Hematopoietic multipotent progenitor cell treated with erythropoietin and hydrocortisone succinate and interleukin-3 and kit ligand, for 4 days (in vitro differentiated cells): ENCODE measurements around the gene IFRD2.
A peak's percentile ranks its signal among the peaks of the same experiment; 100 is the strongest.
"Not testable (repeated sequence)": the region's sequence is repeated elsewhere in the genome, so short reads cannot be mapped to it uniquely, and the experiment has no call there.

Experiments
- DNase-seq: peaks from one replicate; pipeline ENCODE4 v3.0.0-alpha.2; 2015

The IFRD2 gene

DNA sequence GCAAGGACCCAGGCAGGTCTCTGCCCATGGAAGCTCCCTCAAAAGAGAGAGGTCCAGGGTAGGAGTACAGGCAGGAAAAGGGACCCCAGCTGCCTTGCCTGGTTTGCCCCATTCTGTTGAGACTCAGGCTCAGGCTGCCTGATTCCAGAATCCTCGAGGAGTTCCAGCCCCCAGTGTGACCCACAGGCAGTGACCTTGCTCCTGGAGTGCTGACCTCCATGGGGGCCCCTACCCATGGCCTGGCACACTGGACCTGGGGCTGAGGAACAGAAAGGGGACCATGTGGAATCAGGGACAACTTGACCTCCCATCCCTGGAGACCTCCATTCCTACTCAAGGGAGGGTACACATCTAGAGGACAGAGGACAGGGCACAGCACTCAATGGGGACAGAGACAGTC is 26.7 kb downstream of the IFRD2 start:
- DNase-seq, result no peak

DNA sequence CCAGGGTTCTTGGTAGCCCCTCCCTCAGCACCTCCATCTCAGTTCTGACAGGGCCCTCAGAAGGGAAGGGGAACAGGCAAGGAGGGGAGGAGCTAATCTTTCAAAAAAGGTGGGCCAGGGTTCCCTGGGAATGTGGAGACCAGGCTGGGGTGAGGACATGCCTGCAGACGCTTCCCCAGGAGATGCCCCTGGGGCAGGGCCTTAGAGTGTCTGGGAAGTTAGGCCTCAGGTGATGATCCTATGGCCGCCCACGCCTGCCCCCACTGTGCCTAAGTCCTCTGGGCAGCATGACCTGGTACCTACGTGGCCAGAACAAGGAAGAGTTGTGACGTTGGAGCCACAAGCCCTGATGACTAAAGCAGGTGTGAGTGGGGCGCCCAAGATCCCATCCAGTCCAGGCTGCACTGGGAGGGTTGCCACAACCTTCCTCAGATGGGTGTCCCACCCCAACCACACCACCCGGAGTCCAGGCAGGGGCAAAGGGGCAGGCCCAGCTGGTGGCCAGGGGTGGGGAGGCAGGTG is 27.2 kb downstream of the IFRD2 start:
- DNase-seq, result no peak

DNA sequence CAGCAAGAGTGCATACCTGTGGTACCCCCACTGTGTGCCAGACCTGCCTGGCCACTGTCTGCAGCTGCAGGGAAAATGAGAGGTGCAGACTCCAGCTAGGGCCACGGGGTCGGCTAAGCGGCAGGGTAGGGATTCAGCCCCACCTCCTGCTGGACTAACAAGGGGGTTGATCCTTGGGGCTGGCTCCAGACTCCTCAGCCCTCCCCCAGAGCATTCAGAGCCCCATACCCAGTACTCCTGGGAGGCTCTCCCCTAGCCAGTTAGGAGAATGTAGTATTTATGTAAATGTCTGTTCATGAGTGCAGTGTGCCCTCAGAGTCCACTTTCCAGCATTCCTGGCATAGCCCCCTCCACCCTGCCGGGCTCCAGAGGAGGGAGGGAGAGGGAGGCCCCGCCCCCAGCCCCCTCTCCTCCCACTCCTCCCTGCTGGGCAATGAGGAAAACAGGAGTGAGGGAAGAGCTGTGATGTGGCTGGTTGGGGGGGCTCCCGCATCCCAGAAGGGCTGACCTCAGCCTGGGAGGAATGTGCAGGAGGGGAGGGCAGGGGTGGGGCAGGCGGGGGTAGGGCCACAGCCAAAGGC is 27.8 kb downstream of the IFRD2 start:
- no peak for DNase-seq

DNA sequence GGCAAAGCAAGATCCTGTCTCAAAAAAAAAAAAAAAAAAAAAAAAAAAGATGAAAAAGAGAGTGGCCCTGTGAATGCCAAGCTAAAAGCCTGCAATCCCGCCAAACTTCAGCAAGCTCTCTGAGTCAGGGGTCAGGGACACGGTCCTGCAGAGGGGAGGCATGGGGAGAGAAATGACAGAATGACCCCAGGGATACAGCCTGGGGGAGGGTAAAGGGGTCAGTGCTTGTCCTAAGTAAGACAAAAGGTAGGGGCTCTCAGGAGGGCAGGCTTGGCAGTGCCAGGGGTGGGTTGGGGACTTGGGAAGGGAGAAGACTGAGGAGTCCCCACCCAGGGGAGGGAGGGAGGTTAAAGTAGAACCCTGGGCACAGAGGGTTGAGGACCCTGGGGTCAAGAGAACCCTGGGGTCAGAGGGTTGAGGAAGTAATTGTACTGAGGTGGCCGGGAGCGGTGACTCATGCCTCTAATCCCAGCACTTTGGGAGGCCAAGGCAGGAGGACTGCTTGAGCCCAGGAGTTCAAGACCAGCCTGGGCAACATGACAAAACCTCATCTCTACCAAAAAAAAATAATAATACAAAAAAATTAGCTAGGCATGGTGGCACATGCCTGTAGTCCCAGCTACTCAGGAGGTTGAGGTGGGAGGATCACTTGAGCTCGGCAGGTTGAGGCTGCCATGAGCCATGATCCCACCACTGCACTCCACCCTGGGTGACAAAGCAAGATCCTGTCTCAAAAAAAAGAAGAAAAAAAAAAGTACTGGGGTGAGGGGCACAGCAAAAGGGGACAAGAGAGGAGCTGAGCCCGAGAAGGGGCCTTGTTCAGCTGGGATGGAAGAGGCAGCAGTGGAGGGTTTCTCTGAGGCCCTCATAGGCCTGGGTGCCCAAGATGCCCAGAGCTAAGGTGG is 28.5 kb downstream of the IFRD2 start:
- no peak for DNase-seq

DNA sequence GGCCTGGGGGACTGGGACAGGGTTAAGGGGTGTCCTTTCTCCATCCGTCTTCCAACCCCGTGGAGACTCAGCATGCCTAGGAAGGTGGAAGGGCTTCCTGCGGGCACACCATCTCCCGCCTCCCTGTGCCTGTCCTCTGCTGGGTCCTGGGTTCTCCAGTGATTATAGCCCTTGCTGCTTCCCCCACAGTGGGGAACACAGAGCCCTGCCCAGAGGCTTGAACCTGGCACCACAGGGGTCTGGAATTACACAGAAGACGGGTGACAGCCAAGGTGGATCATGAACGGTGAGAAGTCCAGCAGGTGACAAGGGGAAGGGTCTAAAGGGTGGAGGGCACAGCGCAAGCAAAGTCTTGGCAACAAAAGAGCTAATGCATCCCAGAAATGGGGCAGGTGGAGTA is 29.5 kb downstream of the IFRD2 start:
- DNase-seq, result no peak

DNA sequence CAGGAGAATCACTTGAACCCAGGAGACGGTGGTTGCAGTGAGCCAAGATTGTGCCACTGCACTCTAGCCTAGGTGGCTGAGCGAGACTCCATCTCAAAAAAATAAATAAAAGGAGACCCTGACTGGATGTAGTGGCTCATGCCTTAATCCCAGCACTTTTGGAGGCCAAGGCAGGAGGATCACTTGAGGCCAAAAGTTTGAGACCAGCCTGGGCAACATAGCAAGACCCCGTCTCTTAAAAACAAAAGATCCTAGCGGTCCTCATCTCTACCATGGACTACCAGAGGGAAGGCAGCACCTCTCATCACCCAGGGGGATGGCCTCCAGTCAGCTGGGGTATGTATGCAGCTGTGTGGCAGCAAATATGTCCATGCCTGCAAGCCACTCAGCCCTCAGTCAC is 30.0 kb downstream of the IFRD2 start:
- DNase-seq, result not testable (repeated sequence)

DNA sequence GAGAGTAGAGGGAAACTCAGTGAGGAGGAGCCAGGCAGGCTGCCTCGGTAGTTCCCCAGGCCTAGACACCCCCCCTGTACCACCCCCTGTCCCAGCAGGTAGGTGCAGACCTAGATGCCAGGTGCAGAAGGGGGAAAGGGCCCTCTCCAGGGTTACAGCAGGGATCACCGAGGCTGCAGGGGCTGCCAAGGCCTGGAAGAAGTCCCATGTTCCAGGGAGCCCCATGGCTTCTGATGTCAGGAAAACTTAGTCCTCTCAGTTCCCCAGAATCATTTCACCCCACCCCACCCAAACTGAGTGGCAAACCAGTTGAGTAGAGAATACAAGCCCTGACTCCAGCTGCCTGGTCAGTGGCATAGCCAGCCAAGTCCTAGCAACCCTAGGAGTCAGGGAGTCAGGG is 30.7 kb downstream of the IFRD2 start:
- no peak for DNase-seq

DNA sequence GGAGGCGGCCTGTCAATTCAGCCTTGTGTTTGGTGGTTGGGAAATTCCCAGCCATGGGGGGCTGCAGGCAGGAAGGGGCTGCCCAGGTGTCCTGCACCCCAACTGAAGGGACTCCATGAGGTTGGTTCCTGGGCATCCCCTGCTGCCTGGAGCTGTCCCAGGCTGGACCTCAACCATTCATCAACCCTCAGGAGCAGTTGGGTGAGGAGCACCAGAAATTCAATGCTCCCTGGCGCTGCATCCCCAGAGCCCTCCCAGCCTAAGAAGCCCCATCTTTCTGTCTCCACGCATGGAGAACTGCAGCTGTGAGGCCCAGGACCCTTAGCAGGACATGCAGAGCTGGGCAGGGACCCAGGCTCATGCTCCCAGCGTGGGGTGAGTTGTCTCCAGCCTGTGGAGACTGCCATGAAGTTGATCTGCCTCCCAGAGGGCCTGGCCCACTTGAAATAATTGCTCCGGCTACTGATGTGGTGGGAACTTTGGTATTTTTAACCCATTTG is 31.2 kb downstream of the IFRD2 start:
- no peak for DNase-seq

DNA sequence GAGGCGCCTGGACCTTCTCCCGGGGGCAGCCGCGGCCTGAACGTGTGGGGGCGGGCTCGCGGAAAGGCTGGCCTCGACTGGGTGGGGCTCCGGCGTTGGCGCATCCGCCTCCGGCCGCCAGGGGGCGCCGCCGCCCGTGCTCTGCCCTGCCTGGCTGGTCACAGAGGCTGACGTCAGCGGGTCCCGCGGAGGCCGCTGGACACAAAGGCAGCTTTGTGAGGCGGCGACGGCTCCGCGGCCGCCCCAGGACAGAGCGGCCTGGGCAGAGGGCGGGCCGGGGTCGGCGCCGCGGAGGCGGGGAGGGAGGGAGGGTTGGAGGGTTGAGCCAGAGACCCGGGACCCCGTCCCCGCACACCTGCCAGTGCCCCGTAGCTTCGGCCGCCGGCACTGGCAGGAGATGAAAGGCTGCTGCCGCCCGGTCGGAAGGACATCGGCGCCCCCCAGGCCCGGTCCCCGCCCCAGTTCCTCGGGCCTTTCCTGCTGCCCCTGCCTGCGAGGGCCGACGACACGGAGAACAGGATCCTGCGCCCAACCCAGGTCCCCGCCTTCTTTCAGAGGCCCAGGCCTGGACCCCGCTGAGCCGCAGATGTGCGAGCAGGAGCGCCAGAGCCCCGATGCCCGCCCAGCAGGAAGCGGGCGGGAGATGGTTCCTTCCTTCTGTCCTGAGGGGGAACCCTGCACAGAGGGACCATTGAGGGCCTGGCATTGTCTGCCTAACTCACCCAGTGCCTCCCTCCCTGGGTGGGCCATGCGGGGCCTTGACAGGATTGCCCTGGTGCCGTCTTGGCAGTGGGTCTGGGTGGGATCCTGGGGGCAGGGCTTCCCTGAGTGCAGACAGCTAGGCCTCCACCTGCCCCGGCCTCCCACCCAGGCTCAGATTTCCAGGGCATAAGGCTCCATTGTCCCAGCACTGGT is 31.9 kb downstream of the IFRD2 start:
- peak; percentile 92 for DNase-seq

DNA sequence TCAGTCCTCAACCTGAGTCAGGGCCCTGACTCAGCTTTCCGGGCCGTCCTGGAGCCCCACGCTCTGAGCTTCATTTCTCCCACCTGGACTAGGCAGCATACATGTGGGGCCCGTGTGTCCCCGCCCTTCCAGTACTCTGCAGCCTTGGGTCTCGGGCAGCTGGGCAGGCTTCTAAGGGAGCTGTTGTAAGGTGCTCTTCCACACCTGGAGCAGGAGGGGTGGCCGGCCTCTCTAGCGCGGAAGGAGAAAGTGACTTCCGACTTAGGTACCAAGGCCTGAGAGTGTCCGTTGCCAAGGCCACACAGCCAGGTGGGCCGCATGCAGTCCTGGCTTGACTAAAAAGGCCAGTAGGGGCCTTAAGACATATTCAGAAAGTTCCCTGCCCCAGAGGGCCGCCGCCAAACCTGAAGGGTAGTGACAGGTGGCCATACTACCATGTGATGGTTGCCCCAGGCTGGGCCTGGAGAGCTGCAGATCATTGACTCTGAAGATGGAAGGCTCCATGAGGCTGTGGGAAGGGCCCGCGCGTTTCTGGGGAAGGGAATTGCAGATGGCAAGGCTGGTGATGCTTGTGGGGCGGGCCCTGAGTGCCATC is 32.7 kb downstream of the IFRD2 start:
- DNase-seq, result no peak

DNA sequence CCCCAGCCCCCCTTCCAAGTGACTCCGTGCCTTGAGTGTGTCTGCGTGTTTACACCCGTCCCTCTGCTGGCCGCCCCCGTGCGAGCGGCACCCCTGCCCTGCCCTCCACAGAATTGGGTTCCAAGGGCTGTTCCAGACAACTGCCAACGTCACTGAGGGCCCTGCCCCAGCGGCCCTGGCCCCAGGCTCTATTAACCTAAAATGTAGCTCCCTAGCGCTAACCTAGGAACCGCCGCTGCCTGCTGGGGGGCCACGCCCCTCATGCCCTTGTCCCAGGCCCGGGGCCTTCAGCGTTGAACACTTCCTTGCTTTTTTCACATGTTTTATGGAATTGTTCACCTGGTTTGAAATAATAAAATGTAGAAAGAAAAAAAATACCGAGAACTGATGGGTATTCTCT is 33.2 kb downstream of the IFRD2 start:
- no peak for DNase-seq

DNA sequence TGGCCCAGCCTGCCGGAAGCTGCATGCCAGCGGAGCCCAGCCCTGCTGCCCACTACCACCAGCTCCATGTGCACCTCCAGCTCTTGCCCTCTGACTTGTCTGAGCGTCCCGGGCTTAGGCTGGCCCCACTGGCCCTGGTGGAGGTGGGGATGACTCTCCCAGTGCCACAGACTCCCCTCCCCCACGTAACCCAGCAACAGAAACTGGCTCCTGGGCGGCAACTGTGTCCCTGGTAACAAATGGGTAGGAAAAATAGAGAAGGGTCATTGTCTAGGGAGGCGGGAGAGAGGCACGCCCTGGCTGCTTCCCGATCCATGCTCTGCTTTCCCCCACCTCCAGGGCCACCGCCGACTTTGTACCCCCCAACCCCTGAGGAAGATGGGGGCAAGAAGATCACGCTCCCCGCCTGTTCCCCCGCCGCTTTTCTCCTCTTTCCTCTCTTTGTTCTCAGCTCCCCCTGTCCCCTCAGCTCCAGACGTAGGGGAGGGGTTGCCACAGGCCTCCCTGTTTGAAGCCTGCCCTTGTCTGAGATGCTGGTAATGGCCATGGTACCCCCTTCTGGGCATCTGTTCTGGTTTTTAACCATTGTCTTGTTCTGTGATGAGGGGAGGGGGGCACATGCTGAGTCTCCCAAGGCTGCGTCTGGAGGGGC is 34.1 kb downstream of the IFRD2 start:
- no peak for DNase-seq

DNA sequence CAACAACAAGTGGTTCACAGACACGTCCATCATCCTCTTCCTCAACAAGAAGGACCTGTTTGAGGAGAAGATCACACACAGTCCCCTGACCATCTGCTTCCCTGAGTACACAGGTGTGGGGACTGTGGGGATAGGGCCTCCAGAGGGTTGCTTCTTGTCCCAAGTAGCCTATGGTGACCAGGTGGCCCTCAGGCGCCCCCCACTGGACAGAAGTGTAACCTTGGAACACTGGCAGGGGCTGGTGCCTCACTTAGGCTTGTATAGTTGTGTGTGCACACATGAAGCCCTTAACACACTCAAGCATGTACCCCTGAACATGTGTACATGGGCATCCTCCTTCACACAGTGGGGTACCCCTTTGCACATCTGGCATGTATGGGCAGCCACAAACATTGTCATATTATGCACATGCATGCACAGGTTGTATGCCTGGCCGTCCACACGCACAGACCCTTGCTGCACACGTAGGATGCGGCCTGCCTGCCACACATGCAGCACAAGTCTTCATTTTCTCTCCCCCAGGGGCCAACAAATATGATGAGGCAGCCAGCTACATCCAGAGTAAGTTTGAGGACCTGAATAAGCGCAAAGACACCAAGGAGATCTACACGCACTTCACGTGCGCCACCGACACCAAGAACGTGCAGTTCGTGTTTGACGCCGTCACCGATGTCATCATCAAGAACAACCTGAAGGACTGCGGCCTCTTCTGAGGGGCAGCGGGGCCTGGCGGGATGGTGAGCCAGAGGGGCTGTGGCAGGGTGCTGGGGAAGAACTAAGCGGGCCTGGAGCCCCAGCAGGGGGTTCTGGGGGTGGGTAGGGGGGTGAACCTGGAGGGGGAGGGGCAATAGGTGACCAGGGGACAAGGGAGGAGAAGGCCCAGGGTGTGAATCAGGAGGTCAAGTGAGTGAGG is 35.0 kb downstream of the IFRD2 start:
- DNase-seq, result peak; percentile 69

DNA sequence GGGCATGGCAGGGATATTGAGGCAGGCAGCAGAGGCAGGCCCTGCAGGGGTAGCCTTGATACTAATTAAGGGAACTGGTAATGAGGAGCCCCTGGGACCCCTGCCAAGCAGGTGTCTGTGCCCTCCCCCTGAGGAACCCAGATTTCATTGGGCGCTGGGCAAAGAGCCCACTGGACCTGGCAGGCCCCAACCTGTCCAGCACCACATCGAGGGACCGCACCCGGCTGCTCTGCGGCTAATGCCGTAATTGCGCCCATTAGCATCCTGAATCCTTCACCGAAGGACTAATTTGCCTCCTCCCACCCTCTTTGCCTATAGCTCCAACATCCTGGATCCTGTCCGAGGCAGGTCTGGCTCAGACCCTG is 37.0 kb downstream of the IFRD2 start:
- DNase-seq, result no peak

DNA sequence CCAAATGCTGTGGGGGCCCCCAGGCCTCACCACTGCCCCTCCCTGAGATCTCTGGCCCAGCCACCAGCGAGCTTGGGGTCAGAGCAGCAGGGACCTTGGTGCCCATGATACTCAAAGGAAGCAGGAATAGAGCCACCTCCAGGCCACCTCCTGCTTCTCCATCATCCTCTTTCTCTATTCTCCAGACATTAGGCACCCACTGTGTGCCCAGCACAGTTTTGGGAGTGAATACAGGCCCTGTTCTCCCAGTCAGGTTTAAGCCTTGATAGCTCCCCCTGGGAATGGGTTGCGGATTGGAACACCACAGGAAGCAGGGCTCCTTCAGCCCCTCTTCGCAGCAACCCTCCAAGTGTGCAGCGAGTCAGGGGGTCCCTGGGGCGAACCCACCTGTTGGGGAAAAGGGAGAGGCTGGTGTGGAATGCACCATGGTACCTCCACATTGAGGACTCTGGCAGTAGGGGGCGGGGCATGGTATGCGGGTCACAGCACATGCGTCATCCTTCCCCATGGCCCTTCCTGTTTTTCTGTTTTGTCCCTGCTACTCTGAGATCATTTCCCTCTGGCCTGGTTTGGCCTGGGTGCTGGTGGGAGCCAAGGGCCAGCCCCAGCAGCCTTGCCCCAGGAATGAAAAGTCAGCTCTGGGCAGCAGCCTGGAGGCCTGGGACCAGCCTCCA is 37.5 kb downstream of the IFRD2 start:
- DNase-seq, result peak; percentile 52

DNA sequence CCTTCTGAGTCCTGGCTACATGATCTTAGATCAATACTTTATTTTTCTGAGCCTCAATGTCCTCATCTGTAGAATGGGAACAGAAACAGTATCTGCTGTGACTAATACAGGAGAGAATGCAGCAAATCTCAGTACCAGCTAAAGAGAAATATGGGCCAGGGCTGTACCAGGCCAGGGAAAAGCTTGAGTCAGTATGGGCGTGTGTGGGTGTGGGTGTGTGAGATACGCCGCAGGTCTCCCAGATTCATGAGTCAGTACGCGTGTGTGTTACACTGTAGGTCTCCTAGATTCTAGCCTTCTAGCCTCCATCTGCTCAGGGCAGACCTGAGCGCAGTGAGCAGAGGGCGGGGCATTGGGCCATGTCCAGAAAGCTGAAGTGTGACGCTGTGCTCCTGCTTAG is 41.0 kb downstream of the IFRD2 start:
- peak; percentile 44 for DNase-seq

DNA sequence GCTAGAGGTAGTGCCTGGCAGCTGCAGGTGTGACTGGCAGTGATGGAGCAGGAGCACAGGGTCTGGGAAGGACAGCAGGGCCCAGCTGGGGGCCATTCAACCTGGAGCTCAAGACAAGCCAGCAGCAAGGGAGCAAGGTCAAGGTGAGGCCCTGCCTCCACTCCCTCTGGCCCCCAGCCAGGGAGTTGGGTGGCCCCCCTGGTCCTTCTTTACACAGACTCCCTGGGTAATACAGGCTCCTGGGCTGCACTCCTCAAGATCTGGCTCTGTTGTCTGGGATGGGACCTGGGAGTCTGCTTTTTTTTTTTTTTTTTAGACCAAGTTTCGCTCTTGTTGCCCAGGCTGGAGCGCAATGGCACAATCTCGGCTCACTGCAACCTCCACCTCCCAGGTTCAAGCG is 41.7 kb downstream of the IFRD2 start:
- no peak for DNase-seq

DNA sequence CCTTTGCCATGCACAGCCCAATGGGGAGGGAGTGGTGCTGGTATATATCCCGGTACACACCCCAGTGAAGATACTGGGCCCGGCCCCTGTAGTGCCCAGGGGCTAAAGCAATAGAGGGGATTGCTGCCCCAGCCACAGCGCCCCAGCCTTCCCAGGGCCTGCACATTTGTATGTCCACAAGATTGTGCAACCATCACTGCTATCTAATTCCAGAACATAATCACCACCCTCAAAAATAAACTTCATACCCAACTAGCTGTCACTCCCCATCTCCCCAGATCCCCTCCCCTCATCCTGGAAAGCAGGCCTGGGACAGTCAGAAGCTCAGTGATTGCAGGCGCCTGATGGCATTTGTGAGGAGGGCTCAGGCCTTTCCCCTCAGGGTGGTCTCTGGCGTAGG is 42.8 kb downstream of the IFRD2 start:
- no peak for DNase-seq

DNA sequence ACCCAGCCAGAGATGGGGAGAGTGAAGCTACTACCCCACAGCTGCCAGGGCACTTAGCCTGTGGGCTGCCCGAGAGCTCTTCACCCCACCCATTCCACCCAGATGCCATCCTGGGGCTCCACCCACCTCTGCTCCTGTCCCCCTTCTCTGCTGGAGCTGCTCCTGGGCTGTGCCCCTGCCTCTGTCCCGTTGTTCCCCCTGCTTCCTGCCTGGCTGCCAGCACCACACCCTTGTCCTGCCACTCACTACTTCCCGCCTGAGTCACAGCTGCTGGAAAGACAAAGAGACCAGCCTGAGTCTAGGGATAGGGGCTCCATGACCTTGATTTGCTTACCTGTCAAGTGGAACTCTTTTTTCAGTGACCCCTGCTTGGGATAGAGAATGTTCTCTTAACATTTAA is 43.8 kb downstream of the IFRD2 start:
- no peak for DNase-seq

DNA sequence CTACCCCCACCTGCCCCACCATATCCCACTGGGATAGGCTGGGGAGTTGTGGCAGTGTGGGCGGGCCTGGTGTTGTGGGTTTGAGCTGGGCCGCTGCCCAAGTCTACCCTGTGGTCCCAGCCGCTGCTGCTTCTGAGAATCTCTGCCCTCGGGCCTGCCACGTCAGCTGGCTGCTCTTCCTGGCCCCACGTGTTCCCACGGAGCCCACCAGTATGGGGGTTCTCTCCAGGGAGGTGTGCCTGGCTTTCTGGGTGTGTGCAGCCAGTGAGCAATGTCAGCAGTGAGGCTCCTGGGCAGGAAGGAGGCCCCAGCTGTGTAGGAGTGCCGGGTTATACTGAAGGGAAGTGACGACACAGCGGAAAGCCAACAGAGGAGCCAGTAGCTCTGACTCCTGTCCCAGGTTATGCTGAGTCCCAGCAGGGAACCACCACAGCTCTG is 45.7 kb downstream of the IFRD2 start:
- peak; percentile 90 for DNase-seq
